HCT116 (cell line): ENCODE measurements around the gene TMTC4. TPM values are rescaled to one million over a fixed set of nuclear protein-coding genes. Genes with fewer than 3 reads are reported as not detected.

Experiments used
- ATAC-seq: fragments of 200-7000 bp; cut with Tn5 transposase; 2 replicates; pipeline ENCODE4 v1.9.1; 2020; ENCODE audit warnings: mild to moderate bottlenecking, moderate library complexity
- BruUV-seq: library from RNA; stranded (reverse); fragments of 400-500 nt; replicated peaks from 2 replicates; lab custom pipeline; 2021; lab: Mats Ljungman, UMichigan
- CTCF ChIA-PET: fragments of 300-600 bp; sonication (Branson Sonifier 250); formaldehyde crosslinking; loops from one replicate; lab custom pipeline; 2021; ENCODE audit warnings: antibody characterized with exemption; lab: Charles Lee
- POLR2A ChIA-PET: fragments of 300-600, 350-600 bp; sonication (Branson Sonifier 250); formaldehyde crosslinking; loops from one replicate; lab custom pipeline; 2021; ENCODE audit warnings: antibody characterized with exemption; lab: Charles Lee
- RAD21 ChIA-PET, 2 experiments: fragments of 300-600 bp; sonication (Branson Sonifier 250); formaldehyde crosslinking; loops; one replicate each; lab custom pipeline; 2023; ENCODE audit warnings: low total read pairs in 2 of 2; ENCODE audit not compliant: uncharacterized antibody in 2 of 2, unreplicated experiment in 2 of 2, low non-redundant PET in 1 of 2; lab: Charles Lee
- DNase-seq: peaks from one replicate; pipeline ENCODE4 v3.0.0-alpha.2; 2010; ENCODE audit warnings: low read depth, low spot score
- H2AFZ ChIP-seq: fragments of 200-600 bp; shearing (Covaris generic), sonication (generic); 2 replicates; pipeline ENCODE4 v1.6.1; 2017; ENCODE audit warnings: low read depth, mixed run types, mixed read lengths, antibody characterized with exemption, low read length; ENCODE audit not compliant: poor library complexity, severe bottlenecking
- H3K27ac ChIP-seq: 2 replicates; pipeline ENCODE4 v1.5.1; 2012; ENCODE audit warnings: low read depth, low read length
- H3K27me3 ChIP-seq: fragments of 200-600 bp; sonication (generic); 2 replicates; pipeline ENCODE4 v1.6.1; 2016; ENCODE audit warnings: mixed run types, low read length, mixed read lengths; ENCODE audit not compliant: insufficient read depth
- H3K36me3 ChIP-seq, 2 experiments: fragments of 200-500 bp in 1 of 2; fragments of 200-600 bp in 1 of 2; sonication (Bioruptor generic) in 1 of 2; sonication (generic) in 1 of 2; 2 replicates each; pipeline versions ENCODE4 v1.5.1 to v1.6.1; 2014 to 2016; ENCODE audit warnings: low read length in 2 of 2, inconsistent platforms in 1 of 2, mixed read lengths in 1 of 2, mixed run types in 1 of 2; ENCODE audit not compliant: insufficient read depth in 2 of 2, control insufficient read depth in 1 of 2
- H3K4me1 ChIP-seq, 2 experiments: fragments of 200-600 bp in 1 of 2; sonication (generic) in 1 of 2; 2 replicates each; pipeline versions ENCODE4 v1.5.1 to v1.6.1; 2012 to 2017; ENCODE audit warnings: low read length in 2 of 2, inconsistent platforms in 1 of 2, mild to moderate bottlenecking in 1 of 2, mixed read lengths in 1 of 2, mixed run types in 1 of 2, moderate library complexity in 1 of 2; ENCODE audit not compliant: insufficient read depth in 2 of 2, control insufficient read depth in 1 of 2
- H3K4me2 ChIP-seq: fragments of 200-600 bp; sonication (generic); 2 replicates; pipeline ENCODE4 v1.6.1; 2017; ENCODE audit warnings: mixed run types, low read length, mixed read lengths
- H3K4me3 ChIP-seq, 2 experiments: fragments of 200-600 bp in 1 of 2; sonication (generic) in 1 of 2; replicated peaks in 1 of 2; 2 replicates each; pipeline ENCODE4 v1.5.1; 2011 to 2016; ENCODE audit warnings: low read length in 2 of 2, control low read depth in 1 of 2, low read depth in 1 of 2, mild to moderate bottlenecking in 1 of 2, mixed read lengths in 1 of 2, mixed run types in 1 of 2
- H3K79me2 ChIP-seq: fragments of 200-600 bp; sonication (generic); 2 replicates; pipeline ENCODE4 v1.6.1; 2017; ENCODE audit warnings: mild to moderate bottlenecking, mixed run types, low read length, moderate library complexity, mixed read lengths; ENCODE audit not compliant: insufficient read depth
- H3K9ac ChIP-seq: fragments of 200-600 bp; sonication (generic); 2 replicates; pipeline ENCODE4 v1.6.1; 2016; ENCODE audit warnings: low read length, mixed read lengths
- H3K9me2 ChIP-seq: fragments of 200-600 bp; sonication (generic), shearing (Covaris generic); 2 replicates; pipeline ENCODE4 v1.6.1; 2017; ENCODE audit warnings: mixed run types, mild to moderate bottlenecking, moderate library complexity; ENCODE audit not compliant: insufficient read depth
- H3K9me3 ChIP-seq, 2 experiments: fragments of 200-500 bp in 1 of 2; fragments of 200-600 bp in 1 of 2; sonication (Bioruptor generic) in 1 of 2; sonication (generic) in 1 of 2; 2 replicates each; pipeline ENCODE4 v1.6.1; 2014 to 2017; ENCODE audit warnings: low read length in 2 of 2, mixed read lengths in 2 of 2, inconsistent platforms in 1 of 2, low read depth in 1 of 2, mild to moderate bottlenecking in 1 of 2, mixed run types in 1 of 2, moderate library complexity in 1 of 2; ENCODE audit not compliant: control insufficient read depth in 1 of 2, insufficient read depth in 1 of 2
- H4K20me1 ChIP-seq: fragments of 200-600 bp; sonication (generic), shearing (Covaris generic); 2 replicates; pipeline ENCODE4 v1.6.1; 2017; ENCODE audit warnings: mixed run types, mild to moderate bottlenecking, moderate library complexity; ENCODE audit not compliant: insufficient read depth
- CBX3 ChIP-seq: IDR thresholded peaks from 2 replicates; pipeline ENCODE4 v1.6.1; 2012; ENCODE audit warnings: low read depth
- CEBPB ChIP-seq: IDR thresholded peaks from 2 replicates; pipeline ENCODE4 v1.6.1; 2012; ENCODE audit warnings: low read depth
- EGR1 ChIP-seq: IDR thresholded peaks from 2 replicates; pipeline ENCODE4 v1.6.1; 2012; ENCODE audit warnings: low read depth
- ELF1 ChIP-seq: IDR thresholded peaks from 2 replicates; pipeline ENCODE4 v1.6.1; 2012; ENCODE audit warnings: low read depth, borderline replicate concordance
- EZH2 ChIP-seq: fragments of 200-600 bp; sonication (generic); IDR thresholded peaks from 2 replicates; pipeline ENCODE4 v1.6.1; 2017; ENCODE audit warnings: antibody characterized with exemption, mixed run types
- EZH2phosphoT487 ChIP-seq: fragments of 200-600 bp; IDR thresholded peaks from 2 replicates; pipeline ENCODE4 v1.6.1; 2018; ENCODE audit warnings: antibody characterized with exemption, borderline replicate concordance
- FOSL1 ChIP-seq: IDR thresholded peaks from 2 replicates; pipeline ENCODE4 v1.6.1; 2012; ENCODE audit warnings: low read depth
- JUND ChIP-seq: IDR thresholded peaks from 2 replicates; pipeline ENCODE4 v1.6.1; 2012
- POLR2A ChIP-seq: IDR thresholded peaks from 2 replicates; pipeline ENCODE4 v1.7.0; 2011; ENCODE audit warnings: borderline replicate concordance; ENCODE audit not compliant: insufficient read depth, insufficient read length; ENCODE audit errors: extremely low read depth
- POLR2AphosphoS5 ChIP-seq: IDR thresholded peaks from 2 replicates; pipeline ENCODE4 v1.6.1; 2011; ENCODE audit warnings: mild to moderate bottlenecking, low read depth, low read length, moderate library complexity
- RAD21 ChIP-seq: IDR thresholded peaks from 2 replicates; pipeline ENCODE4 v1.6.1; 2012; ENCODE audit warnings: low read depth, mild to moderate bottlenecking
- REST ChIP-seq: IDR thresholded peaks from 2 replicates; pipeline ENCODE4 v1.6.1; 2012; ENCODE audit warnings: low read depth
- SIN3A ChIP-seq: IDR thresholded peaks from 2 replicates; pipeline ENCODE4 v1.6.1; 2012; ENCODE audit warnings: low read depth
- SP1 ChIP-seq: IDR thresholded peaks from 2 replicates; pipeline ENCODE4 v1.6.1; 2012; ENCODE audit warnings: low read depth
- SRF ChIP-seq: IDR thresholded peaks from 2 replicates; pipeline ENCODE4 v1.6.1; 2012; ENCODE audit warnings: low read depth
- TCF7L2 ChIP-seq: IDR thresholded peaks from 2 replicates; pipeline ENCODE4 v1.7.0; 2011; ENCODE audit warnings: borderline replicate concordance, inconsistent platforms; ENCODE audit not compliant: insufficient read depth, insufficient read length; ENCODE audit errors: extremely low read depth
- YY1 ChIP-seq: IDR thresholded peaks from 2 replicates; pipeline ENCODE4 v1.6.1; 2011; ENCODE audit warnings: low read length, low read depth, moderate library complexity, mild to moderate bottlenecking; ENCODE audit not compliant: insufficient replicate concordance; ENCODE audit errors: extremely low read depth
- ZBTB33 ChIP-seq: IDR thresholded peaks from 2 replicates; pipeline ENCODE4 v1.6.1; 2011; ENCODE audit warnings: mild to moderate bottlenecking, low read length, moderate library complexity; ENCODE audit not compliant: insufficient replicate concordance; ENCODE audit errors: extremely low read depth
- ZFX ChIP-seq: fragments of 450-650 bp; IDR thresholded peaks from 2 replicates; pipeline ENCODE4 v1.6.1; 2017
- ZNF274 ChIP-seq: fragments of 200-500 bp; sonication (Bioruptor generic); IDR thresholded peaks from 2 replicates; pipeline ENCODE4 v1.6.1; 2014; ENCODE audit warnings: mild to moderate bottlenecking, low read depth, low read length, inconsistent platforms
- intact Hi-C: fragments of 100-400 bp; cut with micrococcal nuclease; formaldehyde crosslinking; loops from 2 replicates; pipeline ENCODE4 v1.10.0; 2022
- total RNA-seq: library from RNA; stranded (reverse); gene quantifications from one replicate; pipeline ENCODE4 v1.2.1, GENCODE V29; 2021; ENCODE audit not compliant: unreplicated experiment

The TMTC4 gene
- total RNA-seq, 1 experiment from 2014 or later = 23.6 TPM

DNA sequence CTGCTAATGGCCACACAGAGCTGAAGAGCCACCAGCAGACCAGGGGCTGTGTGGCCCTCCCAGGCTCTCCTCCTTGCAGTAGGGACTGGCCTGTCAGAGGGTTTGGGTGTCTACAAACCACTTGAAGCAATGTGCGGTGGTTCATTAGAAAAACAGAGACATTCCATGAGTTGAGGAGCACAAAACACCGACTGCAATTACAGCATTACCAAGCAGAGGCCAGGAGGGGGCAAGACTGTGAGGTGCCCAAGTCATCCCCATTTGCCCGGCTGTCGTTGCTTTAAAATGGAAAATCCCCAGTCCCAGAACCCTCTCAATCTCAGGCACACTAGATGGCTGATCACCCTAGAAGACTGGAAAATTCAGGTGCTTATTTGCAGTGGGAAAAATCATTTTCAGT is 15.0 kb downstream of the TMTC4 start:
- CTCF ChIA-PET = no interaction called here
- Histone ChIP-seq H3K79me2 (no peaks in the 10 kb centered on the region), H3K4me2 (no peak overlapping the region), H3K4me3 (no peak overlapping the region), H3K9me3 (no peaks in the 10 kb centered on the region), H3K27me3 (no peaks in the 10 kb centered on the region), H3K9ac (no peak overlapping the region), H2AFZ (no peak overlapping the region), H3K4me1 (no peaks in the 10 kb centered on the region), H3K9me2 (no peaks in the 10 kb centered on the region), H4K20me1 (no peaks in the 10 kb centered on the region), H3K36me3 (peaks cover 5 to 28% of the 10 kb centered on the region in 2 experiments; a peak in 3 of 4 replicates), H3K27ac (no peak overlapping the region)
- RAD21 ChIA-PET = no interaction called here
- intact Hi-C loops = no loop called here
- BruUV-seq = no TSS peak
- DNase-seq (no peak), ATAC-seq (no peak)
- POLR2A ChIA-PET = no interaction called here
- no peak for TF ChIP-seq TCF7L2
- no peak for TF ChIP-seq REST
- no peak for TF ChIP-seq CEBPB
- TF ChIP-seq EZH2 = no peak
- no peak for TF ChIP-seq ZBTB33
- no peak for TF ChIP-seq ZFX
- no peak for TF ChIP-seq EGR1
- no peak for TF ChIP-seq POLR2A
- TF ChIP-seq CBX3 = no peak
- TF ChIP-seq SP1 = no peak
- TF ChIP-seq SRF = no peak
- no peak for TF ChIP-seq RAD21
- no peak for TF ChIP-seq ELF1
- TF ChIP-seq FOSL1 = no peak
- no peak for TF ChIP-seq ZNF274
- no peak for TF ChIP-seq JUND
- no peak for TF ChIP-seq EZH2phosphoT487
- no peak for TF ChIP-seq SIN3A
- TF ChIP-seq YY1 = no peak
- no peak for TF ChIP-seq POLR2AphosphoS5
